ENCODE results near the gene OTOS. TPM values are rescaled to one million over a fixed set of nuclear protein-coding genes. Genes with fewer than 3 reads are reported as not detected.

The OTOS gene
- total and polyA plus RNA-seq, 5 donors: not detected

GRCh38 chr2:240107477-240107796 lies 33.0 kb downstream of the OTOS start:
- no peak for ATAC-seq
- Histone ChIP-seq H3K9me3 (ENCODE audit: control insufficient read depth, low read length) (no peaks in the 10 kb centered on the region), H3K27ac (ENCODE audit: low read length) (no peak overlapping the region), H3K27me3 (ENCODE audit: control insufficient read depth, insufficient read depth) (no peaks in the 10 kb centered on the region), H3K4me3 (ENCODE audit: low read length) (no peak overlapping the region), H3K4me1 (ENCODE audit: control insufficient read depth, insufficient read depth, low read length) (no peaks in the 10 kb centered on the region)
- WGBS: 57% methylated on average over 6 of the region's 6 CpGs
- DNase-seq: no peak
- intact Hi-C loops (cut with DNase I): no loop called here

- H3K27me3 ChIP-seq (ENCODE audit: control insufficient read depth, insufficient read depth): no peaks in the 10 kb centered on the region
- intact Hi-C loops (cut with DNase I): no loop called here
Observed at GRCh38 chr2:240106765-240107476, 33.5 kb downstream of the OTOS start.

GRCh38 chr2:240105982-240106381 lies 34.5 kb downstream of the OTOS start:
- ATAC-seq (no peak), DNase-seq (no peak)
- Histone ChIP-seq H3K9me3 (ENCODE audit: control insufficient read depth, low read length) (no peaks in the 10 kb centered on the region), H3K27me3 (ENCODE audit: control insufficient read depth, insufficient read depth) (no peaks in the 10 kb centered on the region), H3K27ac (ENCODE audit: low read length) (no peak overlapping the region), H3K4me3 (ENCODE audit: low read length) (no peak overlapping the region), H3K4me1 (ENCODE audit: control insufficient read depth, insufficient read depth, low read length) (no peaks in the 10 kb centered on the region)
- intact Hi-C loops (cut with DNase I): no loop called here
- 72% methylated on average over 11 of the region's 11 CpGs for WGBS

More at GRCh38 chr2:240106765-240107476, 33.5 kb downstream of the OTOS start:
- ATAC-seq: no peak
- 68% methylated on average over 17 of the region's 17 CpGs for WGBS
- Histone ChIP-seq H3K4me3 (ENCODE audit: low read length) (no peak overlapping the region), H3K9me3 (ENCODE audit: control insufficient read depth, low read length) (no peaks in the 10 kb centered on the region), H3K4me1 (ENCODE audit: control insufficient read depth, insufficient read depth, low read length) (no peaks in the 10 kb centered on the region), H3K27ac (ENCODE audit: low read length) (no peak overlapping the region)
- no peak for DNase-seq

GRCh38 chr2:240103136-240103535 lies 37.3 kb downstream of the OTOS start:
- Histone ChIP-seq H3K9me3 (ENCODE audit: control insufficient read depth, low read length) (no peaks in the 10 kb centered on the region), H3K4me1 (ENCODE audit: control insufficient read depth, insufficient read depth, low read length) (no peaks in the 10 kb centered on the region), H3K27me3 (ENCODE audit: control insufficient read depth, insufficient read depth) (no peaks in the 10 kb centered on the region), H3K27ac (ENCODE audit: low read length) (no peak overlapping the region), H3K4me3 (ENCODE audit: low read length) (no peak overlapping the region)
- intact Hi-C loops (cut with DNase I): no loop called here
- DNase-seq: no peak
- ATAC-seq: no peak
- 84% methylated on average over 4 of the region's 4 CpGs for WGBS

- H3K4me3 ChIP-seq (ENCODE audit: low read length): no peak overlapping the region
- intact Hi-C loops (cut with DNase I): no loop called here
- H3K4me1 ChIP-seq (ENCODE audit: control insufficient read depth, insufficient read depth, low read length): no peaks in the 10 kb centered on the region
- no peak for DNase-seq
- no peaks in the 10 kb centered on the region for H3K9me3 ChIP-seq (ENCODE audit: control insufficient read depth, low read length)
- H3K27me3 ChIP-seq (ENCODE audit: control insufficient read depth, insufficient read depth): no peaks in the 10 kb centered on the region
- WGBS: 69% methylated on average over 2 of the region's 2 CpGs
- H3K27ac ChIP-seq (ENCODE audit: low read length): no peak overlapping the region
- no peak for ATAC-seq
Observed at GRCh38 chr2:240098349-240098748, 42.1 kb downstream of the OTOS start.

- Histone ChIP-seq H3K27ac (ENCODE audit: low read length) (no peak overlapping the region), H3K9me3 (ENCODE audit: control insufficient read depth, low read length) (no peaks in the 10 kb centered on the region), H3K27me3 (ENCODE audit: control insufficient read depth, insufficient read depth) (no peaks in the 10 kb centered on the region), H3K4me3 (ENCODE audit: low read length) (no peak overlapping the region), H3K4me1 (ENCODE audit: control insufficient read depth, insufficient read depth, low read length) (no peaks in the 10 kb centered on the region)
- 4% methylated on average over 43 of the region's 43 CpGs for WGBS
- ATAC-seq: peak in 1 of 2 donors; percentile 19
- peak in 1 of 3 donors; percentile 39 for DNase-seq
- intact Hi-C loops (cut with DNase I): no loop called here
Observed at GRCh38 chr2:240095556-240096523, 44.6 kb downstream of the OTOS start.

GRCh38 chr2:240089306-240089705 lies 51.2 kb downstream of the OTOS start:
- Histone ChIP-seq H3K27ac (ENCODE audit: low read length) (no peak overlapping the region), H3K4me3 (ENCODE audit: low read length) (no peak overlapping the region), H3K4me1 (ENCODE audit: control insufficient read depth, insufficient read depth, low read length) (no peaks in the 10 kb centered on the region), H3K9me3 (ENCODE audit: control insufficient read depth, low read length) (no peaks in the 10 kb centered on the region), H3K27me3 (ENCODE audit: control insufficient read depth, insufficient read depth) (no peaks in the 10 kb centered on the region)
- intact Hi-C loops (cut with DNase I): no loop called here
- ATAC-seq: no peak
- DNase-seq: no peak
- 27% methylated on average over 5 of the region's 5 CpGs for WGBS

Other genes with a start within 250 kb of the OTOS start
- 100 to 1,000 TPM; 186 to 266 (median 240) TPM for gene NDUFA10, start 115.3 kb downstream of the OTOS start, total RNA-seq
- gene NDUFA10, start 115.3 kb downstream of the OTOS start, polyA plus RNA-seq: 176 TPM
- gene OR6B2, start 110.2 kb downstream of the OTOS start, total RNA-seq: not detected
- not detected for gene OR6B2, start 110.2 kb downstream of the OTOS start, polyA plus RNA-seq
- not detected for gene OR6B3, start 87.1 kb downstream of the OTOS start, total RNA-seq
- not detected for gene OR6B3, start 87.1 kb downstream of the OTOS start, polyA plus RNA-seq
- 100 to 1,000 TPM; 172 to 220 (median 185) TPM for gene COPS9, start 4.4 kb downstream of the OTOS start, total RNA-seq
- gene COPS9, start 4.4 kb downstream of the OTOS start, polyA plus RNA-seq: 618 TPM

All from right cardiac atrium (tissue), 5 donors.